NCI-H345 treated with DMSO at 0.1 percent for 48 hours (cell line): ENCODE measurements around the gene MFSD6L.

Experiments used
- DNase-seq: peaks from one replicate; lab custom pipeline; 2025; ENCODE audit not compliant: unreplicated experiment; lab: John Stamatoyannopoulos, UW

MFSD6L gene

DNA sequence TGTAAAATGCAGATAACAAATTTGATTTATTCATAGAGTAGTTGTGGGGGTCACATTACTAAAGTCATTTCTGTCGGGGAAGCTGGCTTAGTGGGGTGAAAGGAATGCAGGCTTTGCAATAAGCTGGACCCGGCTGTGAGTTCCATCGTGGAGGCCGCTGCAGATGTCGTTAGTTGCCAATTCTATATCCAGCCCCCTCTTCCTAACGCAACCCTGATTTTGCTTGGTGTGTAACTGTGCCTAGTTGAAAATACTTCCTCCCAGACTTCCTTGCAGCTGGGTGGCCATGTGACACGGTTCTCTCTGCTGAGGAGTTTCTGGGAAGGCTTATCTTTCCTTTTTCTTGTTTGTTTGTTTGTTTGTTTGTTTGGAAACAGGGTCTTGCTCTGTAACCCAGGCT is 4.5 kb downstream of the MFSD6L start:
- DNase-seq, result no peak

DNA sequence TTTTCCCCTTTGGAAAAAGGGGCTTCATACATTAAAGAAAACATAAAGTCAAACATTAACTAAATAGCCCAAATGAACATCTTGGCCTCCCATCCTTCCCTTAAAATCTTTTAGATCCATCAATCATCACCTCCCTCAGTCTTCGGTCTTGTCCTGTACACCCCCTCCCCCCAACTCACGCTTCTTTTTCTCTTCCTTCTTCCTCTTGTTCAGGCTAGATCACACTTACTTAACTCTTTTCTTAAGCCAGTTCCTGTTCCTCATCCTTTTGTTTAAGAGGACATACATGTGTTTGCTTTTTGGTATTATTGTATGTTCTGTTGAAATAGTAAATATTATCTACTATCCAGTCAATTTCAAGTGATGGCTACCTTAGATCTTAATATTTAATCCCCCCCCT is 5.5 kb downstream of the MFSD6L start:
- no peak for DNase-seq

DNA sequence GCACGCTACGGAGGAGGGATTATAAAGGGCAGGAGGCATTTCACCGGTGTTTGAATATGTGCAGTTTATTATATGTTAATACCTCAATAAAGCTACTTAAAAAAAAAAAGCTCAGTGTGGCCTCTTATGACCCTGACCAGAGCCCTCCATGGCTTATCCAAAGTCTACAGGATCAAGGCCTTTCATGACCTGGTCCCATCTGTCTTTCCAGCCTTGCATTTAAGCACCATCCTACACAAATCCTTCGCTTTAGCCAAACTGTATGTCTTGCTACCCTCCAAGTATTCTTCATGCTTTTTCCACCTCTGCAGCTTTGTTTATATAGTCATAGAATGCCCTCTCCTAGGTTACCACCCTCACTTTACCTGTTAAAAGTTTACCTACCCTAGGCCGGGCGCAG is 6.5 kb downstream of the MFSD6L start:
- no peak for DNase-seq

DNA sequence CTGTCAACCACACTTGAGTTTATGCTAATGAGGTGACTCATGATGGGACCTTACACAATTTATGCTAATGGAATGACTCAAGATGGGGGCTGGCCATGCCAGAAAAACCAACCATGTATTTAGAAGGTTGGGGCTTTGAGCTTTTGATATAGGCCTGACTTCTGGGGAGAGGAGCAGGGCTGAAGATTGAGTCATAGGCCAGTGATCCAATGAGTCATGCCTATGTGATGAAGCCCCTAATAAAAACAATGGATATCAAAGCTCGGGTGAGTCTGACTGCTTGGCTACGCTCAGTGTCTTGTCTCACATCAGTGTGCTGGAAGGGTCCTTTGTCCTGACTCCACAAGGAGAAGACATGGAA is 7.3 kb downstream of the MFSD6L start:
- DNase-seq, result no peak

DNA sequence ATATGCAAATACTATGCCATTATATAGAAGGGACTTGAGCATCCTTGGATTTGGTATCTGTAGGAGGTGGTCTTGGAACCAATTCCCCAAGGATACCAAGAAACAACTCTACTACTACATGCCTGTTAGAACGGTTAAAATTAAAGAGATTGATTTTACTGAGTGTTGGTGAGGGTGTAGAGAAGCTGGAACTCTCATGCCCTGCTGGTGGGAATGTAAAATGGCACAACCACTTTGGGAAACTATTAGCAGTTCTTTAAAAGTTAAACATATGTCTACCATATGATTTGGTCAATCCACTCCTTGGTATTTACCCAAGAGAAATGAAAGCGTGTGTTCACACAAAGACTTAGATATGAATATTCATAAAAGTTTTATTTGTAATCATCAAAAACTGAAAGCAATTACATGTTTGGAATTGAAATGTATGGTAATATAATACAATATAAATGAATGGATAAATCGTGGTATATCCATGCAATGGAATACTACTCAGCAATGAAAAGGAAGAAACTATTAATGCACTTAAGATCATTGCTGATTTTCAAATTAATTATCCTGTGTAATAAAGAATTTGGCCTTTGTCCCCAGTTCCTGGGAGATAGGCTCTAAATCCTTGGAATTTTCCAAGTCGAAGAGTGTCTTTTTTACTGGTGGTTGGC is 7.8 kb downstream of the MFSD6L start:
- no peak for DNase-seq

DNA sequence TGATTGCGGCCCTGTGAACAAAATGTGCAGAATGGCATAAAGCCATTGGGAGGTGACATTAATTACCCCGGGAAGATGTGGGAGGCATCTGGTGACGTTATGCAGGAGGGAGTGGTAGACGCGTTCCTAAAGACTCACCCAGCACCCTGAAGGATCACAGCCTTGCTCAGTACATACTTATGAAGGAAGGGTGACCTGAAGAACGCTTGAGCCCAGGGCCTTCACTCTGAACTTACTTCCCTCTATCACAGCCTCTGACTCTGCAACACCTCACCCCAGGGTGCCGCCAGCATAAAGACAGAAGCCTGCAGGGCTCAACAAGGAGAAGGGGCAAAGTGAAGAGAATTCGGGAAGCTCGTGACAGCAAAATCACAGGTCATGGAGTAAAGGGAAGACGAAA is 9.4 kb downstream of the MFSD6L start:
- no peak for DNase-seq

DNA sequence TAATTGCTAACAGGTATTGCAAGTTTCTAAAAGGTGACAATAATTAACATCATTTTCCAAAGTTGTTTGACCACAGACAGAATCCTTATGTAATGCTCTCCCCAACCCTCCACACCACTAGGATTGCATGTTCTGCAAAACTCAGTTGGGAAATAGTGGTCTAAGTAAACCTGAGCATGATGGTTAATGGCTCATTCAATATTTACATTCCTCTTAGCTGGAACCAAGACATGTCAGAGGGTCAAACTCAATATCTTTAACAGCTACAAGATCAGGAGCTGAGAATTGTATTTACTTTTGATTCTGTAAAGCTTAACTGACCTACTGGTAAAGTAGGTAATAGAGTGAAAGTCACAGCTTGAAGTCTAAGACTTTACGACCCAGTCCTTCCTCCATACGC is 10.2 kb downstream of the MFSD6L start:
- no peak for DNase-seq

DNA sequence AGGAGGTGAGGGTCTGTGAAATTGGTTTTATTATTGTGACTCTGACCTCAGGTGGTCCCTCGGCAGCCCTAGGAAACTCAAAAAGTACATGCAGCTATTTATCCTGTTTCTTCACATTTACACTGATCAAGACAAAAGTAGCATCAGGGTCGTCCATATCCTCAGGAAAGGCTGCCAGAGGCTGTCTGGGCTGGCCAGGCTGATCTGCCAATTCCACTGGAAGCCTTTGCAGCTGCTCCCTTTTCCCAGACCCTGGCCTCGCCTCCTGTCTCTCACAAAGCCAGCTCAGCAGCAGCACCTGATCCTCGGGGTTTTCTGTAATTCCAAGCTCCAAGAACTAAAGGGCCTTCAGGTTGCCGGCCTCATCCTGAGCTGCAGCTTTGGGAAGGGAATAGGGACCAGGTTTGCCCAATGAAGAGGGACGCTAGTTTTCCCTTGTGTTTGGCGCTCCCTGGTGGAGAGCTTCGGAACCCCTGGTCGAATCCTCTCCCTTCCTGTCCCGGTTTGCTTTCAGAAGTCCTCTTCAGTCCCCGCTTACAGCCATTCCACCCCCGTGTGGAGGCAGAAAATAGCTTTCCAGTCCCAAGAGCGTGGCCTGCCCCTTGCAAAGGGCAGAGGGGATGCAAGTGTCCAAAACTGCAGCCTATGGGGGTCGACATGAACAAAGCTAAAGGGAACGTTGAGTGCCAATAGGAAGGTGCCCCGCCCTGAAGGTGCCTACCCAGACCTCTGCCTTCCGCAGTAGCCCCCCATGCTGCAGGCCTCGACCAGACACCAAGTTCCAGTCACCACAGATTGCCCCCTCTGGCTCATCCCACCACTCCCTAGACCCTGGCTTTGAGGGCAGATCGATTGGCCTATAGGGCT is 13.4 kb downstream of the MFSD6L start:
- DNase-seq, result no peak

DNA sequence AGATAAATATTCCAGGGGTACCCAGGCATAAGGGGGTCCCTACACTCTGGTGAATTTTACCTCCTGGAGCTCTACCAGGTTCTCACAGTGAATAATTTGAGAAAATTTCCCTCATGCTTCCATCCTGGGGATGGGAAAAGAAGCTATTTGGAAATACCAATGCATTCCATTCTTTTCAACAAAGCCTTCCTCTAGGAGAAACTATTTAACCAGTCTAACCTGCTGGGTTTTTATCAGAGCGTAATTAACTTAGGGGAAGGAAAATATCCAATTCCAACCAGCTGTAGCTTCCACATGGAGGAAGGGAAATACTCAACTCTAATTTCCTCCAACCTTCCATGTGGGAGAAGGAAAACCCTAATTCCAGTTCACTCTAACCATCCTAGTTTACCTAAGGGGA is 17.0 kb downstream of the MFSD6L start:
- DNase-seq, result no peak

DNA sequence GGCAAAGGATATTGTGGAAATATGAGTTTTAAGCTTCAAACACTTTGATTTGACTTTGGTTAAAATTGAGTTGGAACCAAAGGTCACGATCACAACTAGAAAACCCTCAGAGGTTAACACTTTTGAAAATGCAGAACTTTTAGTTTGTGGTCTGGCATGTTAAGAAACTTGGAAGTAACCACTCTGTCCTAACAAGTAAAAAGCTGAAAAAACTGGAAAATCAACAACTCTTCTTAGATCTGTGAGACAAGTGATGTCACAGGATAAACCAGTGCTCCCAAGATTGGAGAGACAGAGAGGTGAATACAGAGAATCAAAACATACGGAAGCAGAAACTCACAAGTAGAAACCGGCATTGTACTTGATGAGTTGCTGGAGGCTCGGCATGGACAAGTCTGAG is 17.4 kb downstream of the MFSD6L start:
- no peak for DNase-seq

DNA sequence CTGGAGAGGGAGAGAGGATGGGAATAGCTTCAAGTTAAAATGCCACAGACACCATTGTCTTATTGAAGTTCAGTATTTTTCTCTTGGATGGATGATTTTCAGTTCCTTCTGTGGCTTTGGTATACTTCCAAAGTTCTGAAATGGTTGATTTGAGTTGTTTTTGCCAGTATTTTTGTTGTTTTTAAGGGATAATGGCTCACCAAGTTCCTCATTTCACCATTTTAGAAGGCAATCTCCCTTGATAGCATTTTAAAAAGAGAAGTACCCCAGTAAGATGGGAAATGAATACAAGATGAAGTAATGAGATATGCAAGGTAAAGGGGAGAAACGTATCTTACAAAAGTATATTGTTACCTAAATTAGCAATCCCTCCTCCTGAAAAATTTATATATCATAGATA is 22.3 kb downstream of the MFSD6L start:
- DNase-seq, result no peak

DNA sequence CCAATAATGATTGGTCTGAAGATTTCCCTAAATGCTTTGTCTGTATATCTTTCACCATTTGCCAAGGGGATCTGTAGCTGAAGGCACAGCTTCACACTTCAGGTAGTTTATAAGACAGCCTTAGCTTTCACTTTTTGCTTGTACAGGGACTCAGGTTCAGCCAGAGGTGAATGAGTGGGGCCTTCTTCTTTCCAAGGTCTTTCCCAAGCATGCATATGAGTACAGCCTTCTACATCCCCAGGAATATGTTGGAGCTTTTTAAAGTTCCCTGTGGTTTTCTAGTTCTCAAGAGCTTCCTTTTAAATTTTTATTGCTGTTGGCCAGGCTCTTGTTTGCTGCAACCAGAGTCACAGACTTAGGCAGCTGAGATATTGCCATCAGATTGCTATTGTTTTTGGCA is 22.9 kb downstream of the MFSD6L start:
- DNase-seq, result no peak

DNA sequence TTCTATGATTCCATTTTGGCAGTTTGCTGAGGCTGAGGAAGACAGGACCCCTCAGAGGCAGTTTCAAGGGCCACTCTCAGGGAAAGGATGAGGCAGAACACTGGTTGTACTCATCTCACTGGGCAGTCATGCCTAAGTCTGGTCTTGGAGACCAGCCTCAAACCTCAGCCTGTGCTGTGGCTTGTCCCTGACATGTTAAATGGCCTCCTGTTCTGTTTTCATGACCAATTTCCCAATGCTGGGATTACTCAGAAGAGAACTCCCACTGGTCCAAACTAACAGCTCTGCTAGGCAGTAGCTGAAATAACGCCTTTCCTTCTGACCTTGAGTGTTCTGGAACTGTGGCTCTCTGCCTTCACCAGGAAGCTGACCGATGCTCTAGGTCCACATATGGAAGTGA is 32.4 kb downstream of the MFSD6L start:
- no peak for DNase-seq

DNA sequence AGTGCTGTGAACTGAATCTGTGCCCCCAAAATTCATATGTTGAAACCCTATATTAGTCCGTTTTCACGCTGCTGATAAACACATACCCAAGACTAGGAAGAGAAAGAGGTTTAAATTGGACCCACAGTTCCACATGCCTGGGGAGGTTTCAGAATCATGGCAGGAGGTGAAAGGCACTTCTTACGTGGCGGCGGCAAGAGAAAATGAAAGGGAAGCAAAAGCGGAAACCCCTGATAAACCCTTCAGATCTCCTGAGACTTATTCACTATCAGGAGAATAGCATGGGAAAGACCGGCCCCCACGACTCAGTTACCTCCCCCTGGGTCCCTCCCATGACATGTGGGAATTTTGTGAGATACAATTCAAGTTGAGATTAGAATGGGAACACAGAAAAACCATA is 37.2 kb downstream of the MFSD6L start:
- no peak for DNase-seq

DNA sequence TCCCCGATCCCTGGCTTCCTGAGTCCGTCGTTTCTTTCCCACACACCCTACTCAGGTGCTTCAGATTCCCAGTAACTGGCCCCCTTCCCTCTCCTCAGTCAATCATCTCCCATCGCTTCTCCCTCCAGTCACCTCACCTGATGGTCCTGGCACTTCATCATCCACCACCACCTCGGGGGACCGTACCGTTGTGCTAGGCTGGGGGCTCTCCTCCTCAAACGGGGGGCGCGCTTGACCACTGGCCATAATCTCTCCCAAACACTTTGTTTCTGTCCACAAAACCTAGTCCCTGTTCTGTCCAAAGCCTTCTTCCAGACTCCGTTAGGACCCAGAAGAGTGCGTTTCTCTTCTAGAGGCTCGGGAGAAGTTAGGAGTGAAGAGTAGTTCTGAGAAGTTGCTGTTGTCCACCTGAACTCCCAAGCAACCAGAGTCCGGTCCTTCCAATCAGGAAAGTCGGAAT is 41.0 kb downstream of the MFSD6L start, which contains the start of gene SPDYE4:
SPDYE4 (minus strand) TSS at position 410 of the 460 bp plus-strand sequence; CDS start at position 246, 164 bp downstream.
- DNase-seq, result no peak

DNA sequence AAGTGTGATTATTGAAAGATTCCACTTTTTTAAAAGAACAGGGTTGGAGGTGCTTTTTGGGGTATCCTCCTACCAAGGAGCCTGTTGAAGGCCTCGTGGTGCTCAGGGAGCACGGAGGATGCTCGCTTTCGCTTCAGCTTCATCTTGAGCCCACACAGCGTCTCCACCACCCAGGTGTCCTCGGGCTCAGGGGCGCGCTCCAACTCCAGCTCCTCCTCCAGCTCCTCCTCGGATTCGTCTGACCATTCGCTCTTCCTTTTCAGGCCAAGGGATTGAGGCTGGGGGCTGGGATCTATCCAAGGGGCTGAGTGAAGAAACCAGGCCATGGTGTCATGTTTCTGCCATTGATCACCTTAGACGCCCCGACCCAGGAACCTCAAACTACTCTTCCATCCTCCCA is 42.0 kb downstream of the MFSD6L start:
- DNase-seq, result no peak

DNA sequence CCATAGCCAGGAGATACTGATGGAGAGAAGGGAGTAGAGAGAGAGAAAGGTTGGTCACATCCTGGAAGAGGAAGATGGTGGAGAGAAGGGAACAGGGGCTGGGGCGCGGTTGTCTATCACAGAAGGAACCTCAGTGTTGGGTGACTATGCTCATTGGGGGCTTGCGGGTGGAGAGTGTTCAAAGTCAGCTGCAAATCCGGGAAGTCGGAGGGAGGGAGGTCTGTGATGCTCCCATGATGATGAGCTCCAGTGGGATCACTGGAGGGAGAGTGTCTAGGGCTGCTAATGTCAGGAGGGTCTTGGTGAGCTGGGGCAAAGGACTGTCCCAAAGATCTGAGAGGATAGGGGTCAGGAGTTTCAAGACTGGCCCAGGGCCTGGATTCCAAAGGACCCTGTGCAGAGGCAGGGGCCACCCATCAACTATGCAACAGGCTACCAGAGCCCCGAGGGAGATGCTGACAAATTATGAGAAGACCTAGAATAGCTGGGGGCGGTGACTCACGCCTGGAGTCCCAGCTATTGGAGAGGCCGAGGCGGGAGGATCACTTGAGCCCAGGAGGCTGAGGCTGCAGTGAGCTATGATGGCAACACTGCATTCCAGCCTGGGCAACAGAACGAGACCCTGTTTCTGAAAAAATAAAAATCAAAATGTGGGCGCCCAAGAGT is 43.4 kb downstream of the MFSD6L start:
- DNase-seq, result no peak

DNA sequence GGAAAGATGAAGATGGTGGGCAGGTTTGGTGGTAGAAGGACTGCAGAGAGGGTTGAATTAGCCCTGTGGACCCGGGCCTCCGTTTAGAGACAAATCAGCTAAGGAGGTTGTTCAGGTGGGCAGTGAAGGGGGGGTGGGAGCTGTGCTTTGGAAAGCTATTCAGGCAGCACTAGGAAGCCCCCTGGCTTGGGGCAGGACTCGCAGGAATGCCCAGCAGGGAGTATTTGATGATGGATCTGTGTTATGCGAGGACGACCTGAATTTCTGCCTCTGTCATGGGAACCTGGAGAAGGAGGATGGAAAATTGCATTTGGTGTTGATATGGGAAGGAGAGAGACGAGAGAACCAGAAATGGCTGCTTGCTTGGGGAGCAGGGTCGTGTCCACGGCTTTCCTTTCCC is 44.3 kb downstream of the MFSD6L start:
- DNase-seq, result no peak

DNA sequence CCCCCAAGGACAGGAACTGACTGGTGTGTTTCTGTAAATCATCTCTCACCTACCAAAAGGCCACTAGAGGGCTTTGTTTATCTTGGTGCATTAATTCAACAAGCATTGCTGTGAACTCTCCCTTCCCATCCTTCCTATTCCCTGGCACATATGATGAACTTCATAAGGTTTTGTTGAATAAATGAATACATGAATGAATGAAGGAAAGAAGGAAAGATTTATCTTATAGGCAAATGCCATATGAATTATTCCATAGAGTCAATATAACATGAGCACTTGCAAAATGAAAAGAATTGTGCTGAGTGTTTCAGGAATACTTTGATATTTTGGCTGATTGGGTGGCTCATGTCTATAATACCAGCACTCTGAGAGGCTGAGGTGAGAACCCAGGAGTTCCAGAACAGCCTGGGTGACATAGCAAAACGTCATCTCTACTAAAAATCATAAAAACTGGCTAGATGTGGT is 45.2 kb downstream of the MFSD6L start:
- DNase-seq, result peak; percentile 1

DNA sequence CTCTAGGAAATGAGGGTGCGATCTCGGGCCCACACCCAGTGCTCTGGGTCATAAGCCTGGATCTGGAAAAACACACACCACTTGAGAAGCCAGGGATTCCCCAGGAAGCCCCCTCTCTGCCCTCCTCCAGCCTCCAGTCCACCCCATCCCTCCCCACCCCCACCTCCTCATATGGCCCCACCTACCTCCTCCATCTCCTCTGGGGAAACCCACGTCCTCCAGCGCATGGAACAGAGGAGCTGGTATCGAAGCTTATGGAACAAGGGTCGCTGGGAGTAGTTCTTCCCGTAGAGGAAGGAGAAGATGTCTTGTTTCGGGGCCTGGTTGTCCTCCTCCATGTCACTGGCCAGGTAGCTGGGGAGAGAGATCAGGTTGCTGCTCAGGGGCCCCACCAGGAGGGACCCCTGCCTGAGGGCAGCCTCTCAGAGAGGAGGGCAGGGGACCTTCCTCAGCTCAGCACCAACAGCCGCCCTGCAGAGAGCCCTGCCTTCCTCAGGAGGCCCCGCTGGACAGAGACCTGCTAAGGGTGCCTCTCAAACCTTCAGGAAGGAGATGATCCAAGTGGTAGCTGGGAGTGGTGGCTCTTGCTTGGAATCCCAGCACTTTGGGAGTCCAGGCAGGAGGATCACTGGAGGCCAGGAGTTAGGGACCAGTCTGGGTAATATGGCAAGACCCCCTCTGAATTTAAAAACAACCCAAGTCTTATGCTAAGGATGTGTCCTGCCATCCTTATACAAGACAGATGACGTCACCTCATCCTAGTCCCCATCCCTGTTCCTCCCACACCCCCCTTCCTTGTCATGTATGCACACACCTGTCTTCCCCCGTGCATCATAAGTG is 45.8 kb downstream of the MFSD6L start:
- DNase-seq, result no peak

DNA sequence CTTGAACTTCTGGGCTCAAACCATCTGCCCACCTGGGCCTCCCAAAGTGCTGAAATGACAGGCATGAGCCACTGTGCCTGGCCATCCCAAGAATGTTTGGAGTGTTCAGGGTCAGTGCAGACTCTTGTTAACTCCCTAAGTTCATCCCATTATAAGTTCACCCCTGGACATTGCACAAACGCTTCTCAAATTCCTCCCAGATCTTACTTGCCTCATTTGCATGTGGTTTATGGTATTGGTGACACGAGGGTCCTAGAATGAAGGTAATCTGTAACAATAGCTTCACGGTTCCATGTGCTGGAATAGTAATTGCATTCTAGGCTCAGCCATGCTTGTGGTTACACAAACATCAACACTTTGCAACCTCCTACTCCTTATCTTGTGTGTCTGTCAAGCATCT is 49.5 kb downstream of the MFSD6L start:
- no peak for DNase-seq
